DND-41 (cell line): ENCODE measurements around the gene CD93.

Experiments
- EZH2 ChIP-seq: IDR thresholded peaks from 3 replicates; pipeline ENCODE4 v1.6.1; 2012; ENCODE audit warnings: borderline replicate concordance, low read depth, mild to moderate bottlenecking, moderate library complexity, low read length, inconsistent platforms; ENCODE audit not compliant: severe bottlenecking
- TF ChIP-seq, protein P1 (sequence below): IDR thresholded peaks from 2 replicates; pipeline ENCODE4 v1.5.1; 2012; ENCODE audit warnings: borderline replicate concordance, low read length, moderate library complexity, mild to moderate bottlenecking; ENCODE audit not compliant: poor library complexity, severe bottlenecking; ENCODE audit errors: extremely low read depth

DNA sequence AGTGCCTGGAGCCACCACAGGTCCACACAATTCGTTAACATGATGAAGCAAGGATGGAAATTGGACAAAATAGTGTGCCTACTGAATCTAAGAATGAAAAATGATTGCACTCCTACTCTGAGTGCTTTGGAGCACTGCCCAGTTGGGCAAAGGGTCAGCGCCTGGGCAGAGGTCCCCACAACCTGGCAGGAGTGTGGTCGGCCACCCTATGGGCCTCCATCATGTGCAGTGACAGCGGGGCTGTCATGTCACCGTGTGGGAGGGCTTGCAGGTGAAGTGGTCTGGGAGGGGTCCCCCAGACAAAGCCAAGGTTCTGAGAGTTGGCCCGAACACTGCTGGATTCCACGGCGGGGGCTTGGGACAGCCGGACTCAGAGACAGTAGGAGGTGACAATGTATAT is 36.2 kb upstream of the CD93 start:
- TF ChIP-seq, protein P1, sequence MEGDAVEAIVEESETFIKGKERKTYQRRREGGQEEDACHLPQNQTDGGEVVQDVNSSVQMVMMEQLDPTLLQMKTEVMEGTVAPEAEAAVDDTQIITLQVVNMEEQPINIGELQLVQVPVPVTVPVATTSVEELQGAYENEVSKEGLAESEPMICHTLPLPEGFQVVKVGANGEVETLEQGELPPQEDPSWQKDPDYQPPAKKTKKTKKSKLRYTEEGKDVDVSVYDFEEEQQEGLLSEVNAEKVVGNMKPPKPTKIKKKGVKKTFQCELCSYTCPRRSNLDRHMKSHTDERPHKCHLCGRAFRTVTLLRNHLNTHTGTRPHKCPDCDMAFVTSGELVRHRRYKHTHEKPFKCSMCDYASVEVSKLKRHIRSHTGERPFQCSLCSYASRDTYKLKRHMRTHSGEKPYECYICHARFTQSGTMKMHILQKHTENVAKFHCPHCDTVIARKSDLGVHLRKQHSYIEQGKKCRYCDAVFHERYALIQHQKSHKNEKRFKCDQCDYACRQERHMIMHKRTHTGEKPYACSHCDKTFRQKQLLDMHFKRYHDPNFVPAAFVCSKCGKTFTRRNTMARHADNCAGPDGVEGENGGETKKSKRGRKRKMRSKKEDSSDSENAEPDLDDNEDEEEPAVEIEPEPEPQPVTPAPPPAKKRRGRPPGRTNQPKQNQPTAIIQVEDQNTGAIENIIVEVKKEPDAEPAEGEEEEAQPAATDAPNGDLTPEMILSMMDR, result no peak
- TF ChIP-seq EZH2, result no peak
